ENCODE data around the gene FLII.

Gene FLII

GRCh38 chr17:18213666-18214270 is 44.8 kb downstream of the FLII start:
- no peak for DNase-seq

DNA sequence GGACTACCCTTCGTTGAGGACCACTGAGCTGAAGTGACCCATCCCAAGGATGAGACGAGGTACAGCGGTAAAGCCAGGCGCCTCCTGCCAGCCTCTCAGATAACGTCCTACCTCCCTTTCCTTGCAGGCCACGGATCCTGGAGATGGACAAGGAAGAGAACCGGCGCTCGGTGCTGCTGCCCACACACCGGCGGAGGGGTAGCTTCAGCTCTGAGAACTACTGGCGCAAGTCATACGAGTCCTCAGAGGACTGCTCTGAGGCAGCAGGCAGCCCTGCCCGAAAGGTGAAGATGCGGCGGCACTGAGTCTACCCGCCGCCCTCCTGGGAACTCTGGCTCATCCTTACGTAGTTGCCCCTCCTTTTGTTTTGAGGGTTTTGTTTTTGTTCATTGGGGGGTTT is 50.4 kb downstream of the FLII start:
- no peak for DNase-seq

DNA sequence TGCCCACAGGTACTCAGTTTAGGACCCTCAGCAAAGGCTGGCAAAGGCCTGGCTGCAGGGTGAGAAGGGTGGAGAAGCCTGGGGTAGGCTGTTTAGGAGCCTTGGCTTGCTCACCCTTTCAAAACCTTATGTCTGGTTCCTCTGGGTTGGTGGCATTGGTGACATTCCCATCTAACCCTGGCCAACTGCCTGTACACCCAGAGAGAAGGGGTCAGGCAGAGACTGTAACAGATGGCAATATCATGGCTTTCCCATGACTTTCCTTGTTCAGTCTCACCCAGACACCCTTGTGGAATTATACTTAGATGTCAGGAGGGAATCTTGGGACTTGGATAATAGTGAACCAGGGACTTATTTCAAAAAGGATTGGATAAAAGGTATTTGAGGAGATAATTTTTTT is 51.6 kb downstream of the FLII start:
- no peak for DNase-seq

- no peak for DNase-seq
Measured at GRCh38 chr17:18205861-18206260, 52.7 kb downstream of the FLII start.

GRCh38 chr17:18203308-18203707 is 55.2 kb downstream of the FLII start:
- no peak for DNase-seq

- no peak for DNase-seq
Measured at GRCh38 chr17:18201108-18201507, 57.4 kb downstream of the FLII start.

- no peak for DNase-seq
Measured at GRCh38 chr17:18198530-18198929, 60.0 kb downstream of the FLII start.

DNA sequence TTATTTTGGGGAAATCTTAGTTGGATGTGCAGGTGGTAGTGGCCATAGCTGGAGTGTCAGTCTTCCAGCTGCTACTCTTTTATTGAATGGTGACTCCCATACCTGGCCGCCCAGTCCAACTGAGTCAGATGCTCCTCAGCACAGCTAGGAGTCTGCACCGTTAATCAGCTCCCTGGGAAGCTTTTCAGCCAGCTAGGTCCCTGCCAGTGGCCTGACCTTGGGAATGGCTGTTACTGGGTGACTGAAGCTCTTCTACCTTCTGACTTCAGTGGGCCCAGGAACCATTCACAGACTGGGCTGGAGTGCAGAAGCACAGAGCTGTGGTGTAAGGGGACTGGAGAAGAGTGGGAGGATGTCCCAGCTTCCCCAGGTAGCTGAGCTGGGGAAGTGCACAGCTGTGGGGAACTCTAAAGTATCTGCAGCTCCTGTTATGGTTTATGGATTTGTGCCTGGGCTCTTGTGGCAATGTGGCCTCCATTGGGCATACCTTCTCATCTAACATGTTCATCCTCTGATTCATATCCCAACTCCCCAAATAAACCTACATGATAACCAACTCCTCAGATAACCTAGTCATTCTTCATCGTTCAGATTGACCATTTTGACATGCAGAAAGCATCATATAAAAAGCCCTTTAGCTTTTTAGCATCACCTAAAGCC is 60.9 kb downstream of the FLII start:
- no peak for DNase-seq

GRCh38 chr17:18195246-18195645 is 63.3 kb downstream of the FLII start:
- DNase-seq, result no peak
